KMS-11 (cell line): ENCODE data around the gene RMP24.

Source experiments
- H2AFZ ChIP-seq: fragments of 200-600 bp; sonication (generic); 2 replicates; pipeline ENCODE4 v1.6.1; 2016; ENCODE audit warnings: antibody characterized with exemption, mixed run types, low read depth
- H3K27ac ChIP-seq: fragments of 200-600 bp; sonication (generic); 2 replicates; pipeline ENCODE4 v1.6.1; 2016; ENCODE audit warnings: mild to moderate bottlenecking, mixed run types
- H3K27me3 ChIP-seq: fragments of 200-600 bp; sonication (generic); 2 replicates; pipeline ENCODE4 v1.6.1; 2017; ENCODE audit warnings: mild to moderate bottlenecking, low read depth, mixed run types, moderate library complexity; ENCODE audit not compliant: insufficient read depth
- H3K36me3 ChIP-seq: fragments of 200-600 bp; sonication (generic); 2 replicates; pipeline ENCODE4 v1.6.1; 2017; ENCODE audit warnings: mild to moderate bottlenecking, mixed run types; ENCODE audit not compliant: insufficient read depth
- H3K4me1 ChIP-seq: fragments of 200-600 bp; sonication (generic); 2 replicates; pipeline ENCODE4 v1.6.1; 2016; ENCODE audit warnings: mild to moderate bottlenecking, low read depth, mixed run types; ENCODE audit not compliant: poor library complexity, severe bottlenecking
- H3K4me2 ChIP-seq: fragments of 200-600 bp; sonication (generic); 2 replicates; pipeline ENCODE4 v1.7.0; 2016; ENCODE audit warnings: mild to moderate bottlenecking, mixed run types
- H3K4me3 ChIP-seq: fragments of 200-600 bp; sonication (generic); IDR thresholded peaks from 2 replicates; pipeline ENCODE4 v1.6.1; 2017; ENCODE audit warnings: low read depth, low read length, mixed read lengths; ENCODE audit not compliant: insufficient read depth
- H3K79me2 ChIP-seq: fragments of 200-600 bp; sonication (generic); 2 replicates; pipeline ENCODE4 v1.6.1; 2016; ENCODE audit warnings: low read depth, mixed run types; ENCODE audit not compliant: insufficient read depth
- H3K9ac ChIP-seq: fragments of 200-600 bp; sonication (generic); 2 replicates; pipeline ENCODE4 v1.6.1; 2016; ENCODE audit warnings: mild to moderate bottlenecking, mixed run types
- H4K20me1 ChIP-seq: fragments of 200-600 bp; sonication (generic); 2 replicates; pipeline ENCODE4 v1.6.1; 2016; ENCODE audit warnings: mild to moderate bottlenecking, mixed run types; ENCODE audit not compliant: insufficient read depth
- CTCF ChIP-seq: fragments of 200-600 bp; sonication (generic); conservative IDR thresholded peaks from 2 replicates; pipeline ENCODE4 v1.6.1; 2017; ENCODE audit warnings: low read depth, mild to moderate bottlenecking, antibody characterized with exemption, low read length, moderate library complexity, mixed read lengths

RMP24 gene

GRCh38 chr18:35968278-35968880 is 4.1 kb upstream of the RMP24 start:
- Histone ChIP-seq H3K79me2 (peaks cover 8% of the 10 kb centered on the region), H3K4me1 (peaks cover 16% of the 10 kb centered on the region), H3K27me3 (no peaks in the 10 kb centered on the region), H3K27ac (no peak overlapping the region), H3K9ac (no peak overlapping the region), H4K20me1 (no peaks in the 10 kb centered on the region), H3K36me3 (no peaks in the 10 kb centered on the region), H2AFZ (no peak overlapping the region), H3K4me2 (no peak overlapping the region), H3K4me3 (no peak overlapping the region)
- TF ChIP-seq CTCF, result no peak

- Histone ChIP-seq H3K36me3 (no peaks in the 10 kb centered on the region), H3K4me3 (no peak overlapping the region), H3K79me2 (peaks cover 20% of the 10 kb centered on the region), H3K4me2 (no peak overlapping the region), H3K27me3 (no peaks in the 10 kb centered on the region), H3K4me1 (peaks cover 27% of the 10 kb centered on the region), H3K27ac (no peak overlapping the region), H4K20me1 (no peaks in the 10 kb centered on the region), H3K9ac (no peak overlapping the region), H2AFZ (no peak overlapping the region)
- no peak for TF ChIP-seq CTCF
Observed at GRCh38 chr18:35969676-35970075, 2.8 kb upstream of the RMP24 start.

GRCh38 chr18:35971661-35972196 is 750 bp upstream of the RMP24 start:
- H2AFZ ChIP-seq, result peak overlapping the region; percentile 81
- peak overlapping the region; percentile 57 for H3K4me2 ChIP-seq
- H3K9ac ChIP-seq, result peak overlapping the region; percentile 61; the same call in 1 of the 2 replicates
- H3K4me3 ChIP-seq, result no peak overlapping the region
- no peaks in the 10 kb centered on the region for H3K27me3 ChIP-seq
- no peak for TF ChIP-seq CTCF
- peaks cover 6% of the 10 kb centered on the region; the same call in 1 of the 2 replicates for H3K36me3 ChIP-seq
- peak overlapping the region; percentile 74 for H3K27ac ChIP-seq
- H3K79me2 ChIP-seq, result peaks cover 20% of the 10 kb centered on the region
- peaks cover 27% of the 10 kb centered on the region for H3K4me1 ChIP-seq
- no peaks in the 10 kb centered on the region for H4K20me1 ChIP-seq

- peak overlapping the region; percentile 86 for H3K4me2 ChIP-seq
- no peak for TF ChIP-seq CTCF
- peaks cover 6% of the 10 kb centered on the region; the same call in 1 of the 2 replicates for H3K36me3 ChIP-seq
- H3K27me3 ChIP-seq, result no peaks in the 10 kb centered on the region
- peaks cover 27% of the 10 kb centered on the region for H3K4me1 ChIP-seq
- no peak overlapping the region; the same call in 1 of the 2 replicates for H3K9ac ChIP-seq
- no peak overlapping the region for H3K27ac ChIP-seq
- no peaks in the 10 kb centered on the region for H4K20me1 ChIP-seq
- no peak overlapping the region for H2AFZ ChIP-seq
- peaks cover 20% of the 10 kb centered on the region for H3K79me2 ChIP-seq
- no peak overlapping the region for H3K4me3 ChIP-seq
Observed at GRCh38 chr18:35973650-35974049, 1.2 kb downstream of the RMP24 start.
